CD4-positive, alpha-beta memory T cell (primary cell): ENCODE data around the gene GFOD1. TPM values are rescaled to one million over a fixed set of nuclear protein-coding genes. Genes with fewer than 3 reads are reported as not detected.

Source experiments
- CTCF ChIA-PET: fragments of 350-600 bp; sonication (Branson Sonifier 250); formaldehyde crosslinking; loops from one replicate; lab custom pipeline; 2021; ENCODE audit warnings: inconsistent platforms; ENCODE audit not compliant: partially characterized antibody; lab: Charles Lee
- POLR2A ChIA-PET: fragments of 350-600 bp; sonication (Branson Sonifier 250); formaldehyde crosslinking; loops from one replicate; lab custom pipeline; 2021; ENCODE audit not compliant: partially characterized antibody; lab: Charles Lee
- DNase-seq, 5 donors: peaks; one replicate each; pipeline versions ENCODE4 v3.0.0 to v3.0.0-alpha.2; 2020 to 2022; ENCODE audit warnings: mixed read lengths in 1 of 5
- H3K27ac ChIP-seq: one replicate; pipeline ENCODE4 v1.7.0; 2013; ENCODE audit warnings: low read depth, low read length
- H3K27me3 ChIP-seq: 2 replicates; pipeline ENCODE4 v1.7.0; 2013; ENCODE audit warnings: mild to moderate bottlenecking, low read length, moderate library complexity; ENCODE audit not compliant: insufficient read depth
- H3K36me3 ChIP-seq: 2 replicates; pipeline ENCODE4 v1.7.0; 2013; ENCODE audit warnings: mild to moderate bottlenecking, low read length, moderate library complexity; ENCODE audit not compliant: insufficient read depth
- H3K4me1 ChIP-seq: 2 replicates; pipeline ENCODE4 v1.7.0; 2013; ENCODE audit warnings: mild to moderate bottlenecking, low read length, moderate library complexity; ENCODE audit not compliant: insufficient read depth
- H3K4me3 ChIP-seq, 2 donors: one replicate each; pipeline ENCODE4 v1.7.0; 2013; ENCODE audit warnings: low read length in 2 of 2, mild to moderate bottlenecking in 1 of 2
- H3K9me3 ChIP-seq, 2 donors: one replicate each; pipeline ENCODE4 v1.7.0; 2013; ENCODE audit warnings: low read length in 2 of 2, control low read depth in 1 of 2; ENCODE audit not compliant: control insufficient read depth in 1 of 2
- H3K27ac Mint-ChIP-seq, 7 donors: one replicate each; pipeline ENCODE4 v1.8.0; 2020 to 2021; ENCODE audit warnings: mixed read lengths in 7 of 7, mild to moderate bottlenecking in 6 of 7, inconsistent platforms in 3 of 7, moderate library complexity in 3 of 7
- H3K27me3 Mint-ChIP-seq, 2 donors: one replicate each; pipeline ENCODE4 v1.8.0; 2020 to 2021; ENCODE audit warnings: mixed read lengths in 2 of 2
- H3K36me3 Mint-ChIP-seq, 2 donors: one replicate each; pipeline ENCODE4 v1.8.0; 2020 to 2021; ENCODE audit warnings: mixed read lengths in 2 of 2, inconsistent platforms in 1 of 2, mild to moderate bottlenecking in 1 of 2
- H3K4me1 Mint-ChIP-seq, 4 donors: one replicate each; pipeline ENCODE4 v1.8.0; 2020 to 2021; ENCODE audit warnings: mixed read lengths in 4 of 4, mild to moderate bottlenecking in 1 of 4
- H3K4me3 Mint-ChIP-seq, 8 donors: one replicate each; pipeline ENCODE4 v1.8.0; 2020 to 2021; ENCODE audit warnings: mixed read lengths in 8 of 8, mild to moderate bottlenecking in 7 of 8, moderate library complexity in 6 of 8, inconsistent platforms in 3 of 8
- H3K9me3 Mint-ChIP-seq, 8 donors: one replicate each; pipeline ENCODE4 v1.8.0; 2020 to 2021; ENCODE audit warnings: mixed read lengths in 8 of 8, mild to moderate bottlenecking in 5 of 8, inconsistent platforms in 3 of 8, moderate library complexity in 1 of 8
- intact Hi-C: fragments of 100-400 bp; cut with micrococcal nuclease; formaldehyde crosslinking; loops from one replicate; pipeline ENCODE4 v1.15.1; 2023
- polyA plus RNA-seq, 2 donors: library from polyadenylated mRNA; unstranded; fragments of 300-500 nt; fragmentation: Illumina TruSeq; gene quantifications; one replicate each; pipeline ENCODE4 v1.2.3, GENCODE V29; 2021
- total RNA-seq, 2 experiments: library from RNA; stranded (reverse); gene quantifications; one replicate each; pipeline ENCODE4 v1.2.3, GENCODE V29; 2021

Gene GFOD1
- total and polyA plus RNA-seq, 4 experiments from 2014 or later: 0.95 to 1.1 (median 0.97) TPM; not detected in 1

- no peaks in the 10 kb centered on the region for H3K36me3 Mint-ChIP-seq
- H3K9me3 Mint-ChIP-seq: no peaks in the 10 kb centered on the region
- Histone ChIP-seq H3K4me3 (no peak overlapping the region), H3K27ac (no peak overlapping the region), H3K4me1 (peaks cover 14% of the 10 kb centered on the region), H3K27me3 (no peaks in the 10 kb centered on the region), H3K36me3 (no peaks in the 10 kb centered on the region), H3K9me3 (no peaks in the 10 kb centered on the region)
- peaks cover 10 to 18% (median 11%) of the 10 kb centered on the region in 4 donors for H3K4me1 Mint-ChIP-seq
- H3K27me3 Mint-ChIP-seq: no peaks in the 10 kb centered on the region
- no peak for DNase-seq
- ChIA-PET POLR2A (no interaction called here), CTCF (interaction anchor here (1.1 kb wide), 1 partner anchor 23 kb away, joined by 3 read pairs; no protein-coding TSS in a partner anchor)
- no peak overlapping the region for H3K27ac Mint-ChIP-seq
- intact Hi-C loops: no loop called here
- no peak overlapping the region for H3K4me3 Mint-ChIP-seq
These were observed 126.5 kb downstream of the GFOD1 start for GRCh38 chr6:13360671-13361540.

- H3K4me1 Mint-ChIP-seq: peaks cover 26 to 34% (median 27%) of the 10 kb centered on the region in 4 donors
- CTCF ChIA-PET: no interaction called here
- H3K27me3 Mint-ChIP-seq: no peaks in the 10 kb centered on the region
These were observed 128.1 kb downstream of the GFOD1 start for GRCh38 chr6:13359287-13359686.

GRCh38 chr6:13358511-13358910 is 128.9 kb downstream of the GFOD1 start:
- no peaks in the 10 kb centered on the region for H3K27me3 ChIP-seq
- ChIA-PET POLR2A (no interaction called here), CTCF (interaction anchor here (1.8 kb wide), 1 partner anchor 27 kb away, joined by 7 read pairs; no protein-coding TSS in a partner anchor)
- H3K9me3 ChIP-seq: no peaks in the 10 kb centered on the region
- no peaks in the 10 kb centered on the region for H3K27me3 Mint-ChIP-seq
- peaks cover 33% of the 10 kb centered on the region for H3K4me1 ChIP-seq
- no peak overlapping the region for H3K27ac Mint-ChIP-seq
- no peaks in the 10 kb centered on the region for H3K36me3 ChIP-seq
- no peak for DNase-seq
- H3K27ac ChIP-seq: no peak overlapping the region
- intact Hi-C loops: loop anchor here (5.0 to 10.0 kb wide), 2 partner anchors 66 to 129 kb away; partner anchors contain the start of gene GFOD1
- no peak overlapping the region for H3K4me3 ChIP-seq
- H3K4me1 Mint-ChIP-seq: peaks cover 32 to 40% (median 33%) of the 10 kb centered on the region in 4 donors
- peak overlapping the region in 1 of 8 donors; percentile 13 for H3K4me3 Mint-ChIP-seq
- H3K36me3 Mint-ChIP-seq: no peaks in the 10 kb centered on the region
- H3K9me3 Mint-ChIP-seq: no peaks in the 10 kb centered on the region

More at GRCh38 chr6:13359287-13359686, 128.1 kb downstream of the GFOD1 start:
- POLR2A ChIA-PET: no interaction called here
- H3K36me3 ChIP-seq: no peaks in the 10 kb centered on the region
- no peak overlapping the region for H3K4me3 ChIP-seq
- Mint-ChIP-seq H3K36me3 (no peaks in the 10 kb centered on the region), H3K27ac (no peak overlapping the region), H3K9me3 (no peaks in the 10 kb centered on the region), H3K4me3 (no peak overlapping the region)
- DNase-seq: no peak
- intact Hi-C loops: loop anchor here (5.0 to 10.0 kb wide), 2 partner anchors 66 to 128 kb away; partner anchors contain the start of gene GFOD1
- H3K27ac ChIP-seq: no peak overlapping the region
- H3K9me3 ChIP-seq: no peaks in the 10 kb centered on the region
- no peaks in the 10 kb centered on the region for H3K27me3 ChIP-seq
- peaks cover 31% of the 10 kb centered on the region for H3K4me1 ChIP-seq

GRCh38 chr6:13357551-13358075 is 129.8 kb downstream of the GFOD1 start:
- H3K4me1 ChIP-seq: peaks cover 33% of the 10 kb centered on the region
- H3K27ac ChIP-seq: no peak overlapping the region
- intact Hi-C loops: loop anchor here (5.0 to 10.0 kb wide), 2 partner anchors 67 to 130 kb away; partner anchors contain the start of gene GFOD1
- Mint-ChIP-seq H3K4me3 (no peak overlapping the region), H3K4me1 (peaks cover 34 to 43% (median 35%) of the 10 kb centered on the region in 4 donors), H3K9me3 (no peaks in the 10 kb centered on the region), H3K36me3 (no peaks in the 10 kb centered on the region), H3K27ac (peak overlapping the region in 1 of 7 donors; percentile 90), H3K27me3 (no peaks in the 10 kb centered on the region)
- POLR2A ChIA-PET: no interaction called here
- H3K9me3 ChIP-seq: no peaks in the 10 kb centered on the region
- CTCF ChIA-PET: interaction anchor here (1.7 to 1.8 kb wide), 2 partner anchors 20 to 26 kb away, joined by 7 to 9 read pairs; no protein-coding TSS in a partner anchor
- no peak for DNase-seq
- H3K4me3 ChIP-seq: no peak overlapping the region
- H3K36me3 ChIP-seq: no peaks in the 10 kb centered on the region
- H3K27me3 ChIP-seq: no peaks in the 10 kb centered on the region

- ChIA-PET CTCF (interaction anchor here (1.7 kb wide), 1 partner anchor 19 kb away, joined by 9 read pairs; no protein-coding TSS in a partner anchor), POLR2A (interaction anchor here (1.3 kb wide), 1 partner anchor 72 kb away, joined by 7 read pairs; no protein-coding TSS in a partner anchor)
- peak; percentile 39 to 57 (median 50) for DNase-seq
- Histone ChIP-seq H3K4me1 (peaks cover 33% of the 10 kb centered on the region), H3K9me3 (no peaks in the 10 kb centered on the region), H3K27ac (peak overlapping the region; percentile 52), H3K27me3 (no peaks in the 10 kb centered on the region), H3K4me3 (peak overlapping the region; percentile 19 to 44), H3K36me3 (no peaks in the 10 kb centered on the region)
- no peaks in the 10 kb centered on the region for H3K9me3 Mint-ChIP-seq
- peak overlapping the region; percentile 81 to 90 (median 86) for H3K4me3 Mint-ChIP-seq
- no peaks in the 10 kb centered on the region for H3K36me3 Mint-ChIP-seq
- intact Hi-C loops: loop anchor here (1.0 to 10.0 kb wide), 3 partner anchors 20 to 131 kb away; partner anchors contain the start of gene GFOD1
- H3K27me3 Mint-ChIP-seq: no peaks in the 10 kb centered on the region
- H3K4me1 Mint-ChIP-seq: peaks cover 34 to 43% (median 35%) of the 10 kb centered on the region in 4 donors
- H3K27ac Mint-ChIP-seq: peak overlapping the region; percentile 71 to 95 (median 91)
These were observed 131.2 kb downstream of the GFOD1 start for GRCh38 chr6:13355999-13356785.

- no peaks in the 10 kb centered on the region for H3K27me3 Mint-ChIP-seq
- intact Hi-C loops: loop anchor here (5.0 to 10.0 kb wide), 2 partner anchors 70 to 132 kb away; partner anchors contain the start of gene GFOD1
- DNase-seq: peak; percentile 32 to 55 (median 39)
- Histone ChIP-seq H3K36me3 (no peaks in the 10 kb centered on the region), H3K9me3 (no peaks in the 10 kb centered on the region), H3K27ac (peak overlapping the region; percentile 52), H3K4me3 (peak overlapping the region; percentile 19 to 44), H3K4me1 (peaks cover 33% of the 10 kb centered on the region), H3K27me3 (no peaks in the 10 kb centered on the region)
- peak overlapping the region; percentile 81 to 90 (median 86) for H3K4me3 Mint-ChIP-seq
- CTCF ChIA-PET: interaction anchor here (1.1 to 1.9 kb wide), 6 partner anchors 16 to 25 kb away, joined by 3 to 8 read pairs (median 5); no protein-coding TSS in a partner anchor
- POLR2A ChIA-PET: interaction anchor here (1.3 to 1.6 kb wide), 2 partner anchors 26 to 73 kb away, joined by 5 to 7 read pairs; partner anchors contain the start of gene TBC1D7
- no peaks in the 10 kb centered on the region for H3K9me3 Mint-ChIP-seq
- peaks cover 34 to 43% (median 35%) of the 10 kb centered on the region in 4 donors for H3K4me1 Mint-ChIP-seq
- no peaks in the 10 kb centered on the region for H3K36me3 Mint-ChIP-seq
- peak overlapping the region; percentile 82 to 95 (median 91) for H3K27ac Mint-ChIP-seq
These were observed 132.1 kb downstream of the GFOD1 start for GRCh38 chr6:13355043-13355945.
